ENCODE data around the gene SNAP23.

DNA sequence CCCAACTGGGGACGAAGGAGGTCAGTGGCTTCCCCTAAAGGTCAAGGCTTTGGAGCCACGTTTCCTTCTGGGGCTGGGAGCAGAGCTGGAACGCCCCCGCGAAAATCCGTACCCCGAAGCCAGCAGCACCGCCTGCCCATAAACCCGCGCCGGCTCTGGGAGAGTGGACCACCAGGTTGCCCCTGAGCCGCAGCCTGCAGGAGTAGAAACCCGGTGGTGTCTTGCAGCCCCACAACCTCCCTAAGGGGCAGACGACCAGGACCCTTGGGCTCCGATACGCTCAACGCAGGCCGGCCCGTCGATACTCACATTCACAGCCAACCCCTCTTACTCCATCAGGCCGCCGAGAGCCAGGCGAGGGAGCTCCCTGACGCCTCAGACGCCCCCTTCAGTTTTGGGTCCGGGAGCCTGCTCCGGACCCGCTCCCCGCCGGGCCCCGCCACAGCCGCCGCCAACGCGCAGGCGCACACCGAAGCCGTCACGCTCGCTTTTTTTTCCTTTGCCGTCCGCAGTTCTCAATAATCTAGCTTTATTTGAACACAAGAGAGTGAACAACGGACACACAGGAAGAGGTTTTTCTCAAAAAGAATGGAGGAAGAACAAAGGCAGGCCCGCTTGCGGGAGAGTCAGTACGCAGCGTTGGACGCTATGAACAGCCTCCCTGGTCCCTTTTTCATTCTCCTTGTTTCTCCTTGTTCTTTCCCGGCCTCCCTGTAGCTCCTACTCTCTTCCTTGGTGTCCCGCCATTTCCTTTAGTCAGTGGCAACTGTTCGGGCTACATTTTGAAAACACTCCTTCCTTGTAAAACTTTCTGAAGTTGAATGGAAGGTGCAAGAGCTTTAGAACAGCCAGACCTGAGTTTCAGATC, 4.5 kb upstream of the SNAP23 start, which contains the start of gene ZNF106:
- TF ChIP-seq, protein P1, sequence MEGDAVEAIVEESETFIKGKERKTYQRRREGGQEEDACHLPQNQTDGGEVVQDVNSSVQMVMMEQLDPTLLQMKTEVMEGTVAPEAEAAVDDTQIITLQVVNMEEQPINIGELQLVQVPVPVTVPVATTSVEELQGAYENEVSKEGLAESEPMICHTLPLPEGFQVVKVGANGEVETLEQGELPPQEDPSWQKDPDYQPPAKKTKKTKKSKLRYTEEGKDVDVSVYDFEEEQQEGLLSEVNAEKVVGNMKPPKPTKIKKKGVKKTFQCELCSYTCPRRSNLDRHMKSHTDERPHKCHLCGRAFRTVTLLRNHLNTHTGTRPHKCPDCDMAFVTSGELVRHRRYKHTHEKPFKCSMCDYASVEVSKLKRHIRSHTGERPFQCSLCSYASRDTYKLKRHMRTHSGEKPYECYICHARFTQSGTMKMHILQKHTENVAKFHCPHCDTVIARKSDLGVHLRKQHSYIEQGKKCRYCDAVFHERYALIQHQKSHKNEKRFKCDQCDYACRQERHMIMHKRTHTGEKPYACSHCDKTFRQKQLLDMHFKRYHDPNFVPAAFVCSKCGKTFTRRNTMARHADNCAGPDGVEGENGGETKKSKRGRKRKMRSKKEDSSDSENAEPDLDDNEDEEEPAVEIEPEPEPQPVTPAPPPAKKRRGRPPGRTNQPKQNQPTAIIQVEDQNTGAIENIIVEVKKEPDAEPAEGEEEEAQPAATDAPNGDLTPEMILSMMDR (IDR thresholded peaks at IDR 0.05; ENCODE audit: borderline replicate concordance, extremely low read depth, low read length, poor library complexity, severe bottlenecking): peak; percentile 7
- TF ChIP-seq EZH2 (IDR thresholded peaks at IDR 0.05; ENCODE audit: borderline replicate concordance, low read depth, low read length, severe bottlenecking): no peak

Data from DND-41 (cell line).